ENCODE results near the gene BMPR1A.

BMPR1A gene

DNA sequence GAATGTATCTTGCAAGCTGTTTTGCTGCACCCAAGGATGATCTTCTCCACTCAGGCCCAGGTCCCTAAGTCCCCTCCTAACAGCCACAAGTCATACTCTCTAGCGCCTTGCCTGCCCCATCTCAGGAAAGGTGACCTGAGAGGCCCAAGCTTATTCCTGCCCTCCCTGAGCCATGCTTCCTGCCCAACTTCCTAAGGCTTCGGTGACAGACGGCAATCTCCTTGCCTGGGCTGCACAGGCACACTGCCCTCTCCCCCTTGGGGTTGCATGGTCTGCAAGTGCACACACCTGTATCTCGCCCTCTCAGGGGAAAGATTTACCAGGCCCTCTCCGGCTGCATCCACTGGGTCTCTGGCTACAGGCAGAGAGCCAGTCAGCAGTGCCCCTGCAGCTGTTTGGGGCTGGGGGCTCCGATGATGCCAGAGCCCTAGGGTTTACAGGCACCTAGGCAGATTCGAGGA, 211.1 kb downstream of the BMPR1A start:
- DNase-seq (ENCODE audit: low spot score): no peak
- TF ChIP-seq, protein P1, sequence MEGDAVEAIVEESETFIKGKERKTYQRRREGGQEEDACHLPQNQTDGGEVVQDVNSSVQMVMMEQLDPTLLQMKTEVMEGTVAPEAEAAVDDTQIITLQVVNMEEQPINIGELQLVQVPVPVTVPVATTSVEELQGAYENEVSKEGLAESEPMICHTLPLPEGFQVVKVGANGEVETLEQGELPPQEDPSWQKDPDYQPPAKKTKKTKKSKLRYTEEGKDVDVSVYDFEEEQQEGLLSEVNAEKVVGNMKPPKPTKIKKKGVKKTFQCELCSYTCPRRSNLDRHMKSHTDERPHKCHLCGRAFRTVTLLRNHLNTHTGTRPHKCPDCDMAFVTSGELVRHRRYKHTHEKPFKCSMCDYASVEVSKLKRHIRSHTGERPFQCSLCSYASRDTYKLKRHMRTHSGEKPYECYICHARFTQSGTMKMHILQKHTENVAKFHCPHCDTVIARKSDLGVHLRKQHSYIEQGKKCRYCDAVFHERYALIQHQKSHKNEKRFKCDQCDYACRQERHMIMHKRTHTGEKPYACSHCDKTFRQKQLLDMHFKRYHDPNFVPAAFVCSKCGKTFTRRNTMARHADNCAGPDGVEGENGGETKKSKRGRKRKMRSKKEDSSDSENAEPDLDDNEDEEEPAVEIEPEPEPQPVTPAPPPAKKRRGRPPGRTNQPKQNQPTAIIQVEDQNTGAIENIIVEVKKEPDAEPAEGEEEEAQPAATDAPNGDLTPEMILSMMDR (IDR thresholded peaks at IDR 0.05; ENCODE audit: borderline replicate concordance, control extremely low read depth, extremely low read depth, insufficient read depth, missing control alignments): no peak
- in situ Hi-C loops (cut with MboI; ENCODE audit: low sequenced_read_pairs, unreplicated experiment): no loop called here

GRCh38 chr10:86968271-86968993, 212.0 kb downstream of the BMPR1A start, which contains the start of gene ADIRF:
TSS of gene ADIRF (plus strand) at chr10:86968482. CDS start at chr10:86968545, 63 bp downstream.
- TF ChIP-seq, protein P1 (IDR thresholded peaks at IDR 0.05; ENCODE audit: borderline replicate concordance, control extremely low read depth, extremely low read depth, insufficient read depth, missing control alignments): no peak
- in situ Hi-C loops (cut with MboI; ENCODE audit: low sequenced_read_pairs, unreplicated experiment): no loop called here
- peak; percentile 24 for DNase-seq (ENCODE audit: low spot score)

DNA sequence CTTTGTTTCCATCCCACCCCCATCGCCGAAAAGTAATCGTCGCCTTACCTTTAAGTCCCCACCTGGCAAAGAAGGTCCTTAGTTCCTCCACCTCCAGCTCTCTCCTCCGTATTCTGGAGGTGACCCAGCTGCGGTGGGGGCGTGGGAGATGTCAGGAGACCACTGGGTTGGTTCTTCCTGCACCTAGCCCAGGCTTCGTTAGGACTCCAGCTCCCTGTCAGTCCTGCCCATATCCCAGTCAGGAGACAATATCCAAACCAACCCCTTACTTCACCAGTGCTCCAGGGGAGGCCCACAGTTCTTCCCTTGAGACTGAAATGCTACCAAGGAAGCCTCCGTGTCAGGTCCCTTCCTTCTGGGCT, 212.6 kb downstream of the BMPR1A start:
- in situ Hi-C loops (cut with MboI; ENCODE audit: low sequenced_read_pairs, unreplicated experiment): no loop called here
- TF ChIP-seq, protein P1 (IDR thresholded peaks at IDR 0.05; ENCODE audit: borderline replicate concordance, control extremely low read depth, extremely low read depth, insufficient read depth, missing control alignments): no peak
- DNase-seq (ENCODE audit: low spot score): no peak

GRCh38 chr10:86969421-86970041, 213.1 kb downstream of the BMPR1A start:
- peak; percentile 21 for DNase-seq (ENCODE audit: low spot score)
- in situ Hi-C loops (cut with MboI; ENCODE audit: low sequenced_read_pairs, unreplicated experiment): no loop called here
- TF ChIP-seq, protein P1 (IDR thresholded peaks at IDR 0.05; ENCODE audit: borderline replicate concordance, control extremely low read depth, extremely low read depth, insufficient read depth, missing control alignments): no peak

DNA sequence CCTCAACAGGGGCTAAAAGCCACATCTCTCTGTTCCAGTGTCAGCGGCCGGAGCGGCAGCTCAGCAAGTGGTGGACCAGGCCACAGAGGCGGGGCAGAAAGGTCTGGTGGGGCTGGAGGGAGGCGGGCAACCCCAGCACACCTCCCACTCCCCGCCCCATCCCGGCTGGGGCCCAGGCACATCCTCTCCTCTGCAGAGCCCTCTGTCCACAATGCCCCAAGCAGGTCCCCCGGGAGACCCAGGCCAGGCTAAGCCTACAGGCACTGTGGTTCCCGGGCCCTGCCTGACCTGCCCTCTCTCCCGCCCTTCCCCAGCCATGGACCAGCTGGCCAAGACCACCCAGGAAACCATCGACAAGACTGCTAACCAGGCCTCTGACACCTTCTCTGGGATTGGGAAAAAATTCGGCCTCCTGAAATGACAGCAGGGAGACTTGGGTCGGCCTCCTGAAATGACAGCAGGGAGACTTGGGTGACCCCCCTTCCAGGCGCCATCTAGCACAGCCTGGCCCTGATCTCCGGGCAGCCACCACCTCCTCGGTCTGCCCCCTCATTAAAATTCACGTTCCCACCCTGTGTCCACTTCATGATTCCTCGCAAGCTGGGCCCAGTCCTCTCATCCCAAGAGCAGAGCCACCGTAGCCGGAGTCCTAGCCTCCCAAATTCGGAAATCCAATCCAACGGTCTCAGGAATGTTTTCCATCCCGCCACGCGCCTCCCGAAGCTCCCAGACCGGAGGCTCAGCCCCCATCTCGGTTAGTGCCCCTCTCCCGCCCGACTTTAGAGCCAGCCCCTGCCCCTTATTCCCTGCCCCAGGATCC, 214.0 kb downstream of the BMPR1A start:
- no peak for DNase-seq (ENCODE audit: low spot score)
- TF ChIP-seq, protein P1 (IDR thresholded peaks at IDR 0.05; ENCODE audit: borderline replicate concordance, control extremely low read depth, extremely low read depth, insufficient read depth, missing control alignments): no peak

DNA sequence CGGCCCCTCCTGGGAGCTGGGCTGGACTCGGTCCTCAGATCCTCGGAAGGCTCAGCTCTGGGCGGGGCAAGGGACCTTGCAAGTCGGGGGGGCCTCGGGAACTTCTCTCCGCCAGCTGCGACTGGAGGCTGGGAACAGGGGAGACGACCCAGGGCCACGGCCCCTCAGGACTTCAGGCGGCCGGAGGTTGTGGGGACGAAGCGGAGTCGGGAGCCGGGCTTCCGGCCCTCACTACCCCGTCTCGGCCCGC, 214.5 kb downstream of the BMPR1A start:
- no peak for DNase-seq (ENCODE audit: low spot score)
- in situ Hi-C loops (cut with MboI; ENCODE audit: low sequenced_read_pairs, unreplicated experiment): no loop called here
- TF ChIP-seq, protein P1 (IDR thresholded peaks at IDR 0.05; ENCODE audit: borderline replicate concordance, control extremely low read depth, extremely low read depth, insufficient read depth, missing control alignments): no peak

More for the DNA sequence above, 214.0 kb downstream of the BMPR1A start:
- in situ Hi-C loops (cut with MboI; ENCODE audit: low sequenced_read_pairs, unreplicated experiment): no loop called here

Measured in GM13976 (cell line).